ENCODE results near the gene TPGS1. TPM values are rescaled to one million over a fixed set of nuclear protein-coding genes. Genes with fewer than 3 reads are reported as not detected.
A peak's percentile ranks its signal among the peaks of the same experiment; 100 is the strongest.

Gene TPGS1
- total RNA-seq, result 29.8 and 33.8 TPM in 2 replicates
- total RNA-seq (2013), result 7.8 TPM
- polyA plus RNA-seq, result 6.1 and 8.1 TPM in 2 replicates
- polyA minus RNA-seq, result 30.0 and 31.8 TPM in 2 replicates

GRCh38 chr19:507286-508203 lies at the start of gene TPGS1:
TSS of gene TPGS1 (plus strand) at chr19:507497. CDS start at chr19:507507, 10 bp downstream.
- H3K4me1 ChIP-seq (ENCODE audit: control insufficient read depth in 2 of 2, insufficient read depth in 2 of 2, low read length in 2 of 2), result peaks cover 31 to 37% of the 10 kb centered on the region in 2 donors
- peak within 1 kb of the TSS; percentile 74 to 98 (median 90) for H3K4me3 ChIP-seq (ENCODE audit: control extremely low read depth in 1 of 5, extremely low read depth in 1 of 5, insufficient read depth in 1 of 5, low read depth in 2 of 5, low read length in 4 of 5)
- Mint-ChIP-seq H3K27ac (peak within 1 kb of the TSS; percentile 99), H3K4me3 (peak within 1 kb of the TSS; percentile 90), H3K9me3 (ENCODE audit: insufficient read depth) (peaks cover under 1% of the 10 kb centered on the region), H3K27me3 (no peaks in the 10 kb centered on the region), H3K4me1 (peaks cover 32% of the 10 kb centered on the region)
- ATAC-seq (ENCODE audit: low read depth) (peak; percentile 64), DNase-seq (no peak)
- peaks cover 19% of the 10 kb centered on the region for H3K79me2 ChIP-seq (ENCODE audit: control insufficient read depth, insufficient read depth, low read length)
- 2% methylated on average over 81 of the region's 81 CpGs for WGBS (ENCODE audit: insufficient coverage)
- CTCF ChIA-PET, result interaction anchor here (1.1 to 2.1 kb wide), 8 partner anchors 11 to 213 kb away, joined by 3 to 18 read pairs (median 6); partner anchors contain the start of gene CDC34
- TF ChIP-seq EZH2 (IDR thresholded peaks at IDR 0.05; ENCODE audit: borderline replicate concordance, insufficient read depth, low read depth, low read length, poor library complexity, severe bottlenecking), result no peak
- no peak for TF ChIP-seq CTCF (IDR thresholded peaks at IDR 0.05)
- no peaks in the 10 kb centered on the region for H3K36me3 ChIP-seq (replicated peaks in 1 of 2; ENCODE audit: control extremely low read depth in 1 of 2, control insufficient read depth in 1 of 2, extremely low read depth in 1 of 2, insufficient read depth in 2 of 2, low read length in 1 of 2)
- peaks cover 23% of the 10 kb centered on the region for H4K20me1 ChIP-seq (ENCODE audit: control insufficient read depth, insufficient read depth, low read length, poor library complexity, severe bottlenecking)
- H3K27me3 ChIP-seq (replicated peaks in 1 of 4; ENCODE audit: control extremely low read depth in 1 of 4, control insufficient read depth in 3 of 4, insufficient read depth in 4 of 4, low read length in 3 of 4), result no peaks in the 10 kb centered on the region
- H3K4me2 ChIP-seq (replicated peaks; ENCODE audit: low read depth, low read length, poor library complexity, severe bottlenecking), result peak within 1 kb of the TSS; percentile 97
- POLR2A ChIA-PET, result interaction anchor here (1.0 to 1.6 kb wide), 4 partner anchors 12 to 65 kb away, joined by 3 to 16 read pairs (median 4); partner anchors contain the start of genes BSG, CDC34 and MADCAM1
- H3K27ac ChIP-seq (ENCODE audit: low read length in 2 of 2), result peak within 1 kb of the TSS; percentile 95 to 99
- peak within 1 kb of the TSS; percentile 91 for H3K9ac ChIP-seq (ENCODE audit: low read length)
- intact Hi-C loops (cut with micrococcal nuclease), result loop anchor here (1.0 to 10.0 kb wide), 4 partner anchors 18 to 735 kb away; partner anchors contain the start of genes ATP5F1D, CDC34 and MIER2
- H2AFZ ChIP-seq (ENCODE audit: insufficient read depth, low read depth, low read length, poor library complexity, severe bottlenecking), result peak within 1 kb of the TSS; percentile 99
- H3K9me3 ChIP-seq (ENCODE audit: control extremely low read depth in 1 of 3, control insufficient read depth in 2 of 3, insufficient read depth in 1 of 3, low read length in 2 of 3), result peaks cover 0 to 2% (median 0%) of the 10 kb centered on the region in 3 donors
